GM21526 (cell line): ENCODE data around the gene PCBP3.
"Not testable (repeated sequence)": the region's sequence is repeated elsewhere in the genome, so short reads cannot be mapped to it uniquely, and the experiment has no call there.

Source experiments
- ATAC-seq: cut with Tn5 transposase; IDR thresholded peaks from one replicate; pipeline ENCODE4 v1.9.1; 2021; ENCODE audit warnings: moderate library complexity; ENCODE audit not compliant: unreplicated experiment, low FRiP score

The PCBP3 gene

GRCh38 chr21:45612665-45613019, 30.9 kb upstream of the PCBP3 start:
- ATAC-seq = not testable (repeated sequence)

DNA sequence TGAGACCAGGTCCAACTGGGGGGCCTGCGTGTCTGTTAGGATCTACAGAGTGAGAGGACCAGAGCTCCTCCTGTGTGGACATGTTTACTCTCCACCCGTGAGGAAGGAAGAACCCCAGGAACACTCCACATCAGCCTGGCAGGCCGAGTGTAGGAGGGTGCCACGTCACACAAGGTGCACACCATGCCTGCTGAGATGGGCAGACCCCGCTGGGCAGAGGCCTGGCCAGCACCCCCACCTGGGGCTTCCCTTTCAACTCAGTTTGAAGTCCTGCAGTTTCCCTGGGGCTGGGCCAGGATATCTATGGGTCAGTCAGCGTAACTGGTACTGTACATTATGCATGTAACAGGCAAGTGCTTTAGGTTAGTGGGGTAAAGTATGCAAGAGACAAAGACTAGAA, 30.1 kb upstream of the PCBP3 start:
- no peak for ATAC-seq

DNA sequence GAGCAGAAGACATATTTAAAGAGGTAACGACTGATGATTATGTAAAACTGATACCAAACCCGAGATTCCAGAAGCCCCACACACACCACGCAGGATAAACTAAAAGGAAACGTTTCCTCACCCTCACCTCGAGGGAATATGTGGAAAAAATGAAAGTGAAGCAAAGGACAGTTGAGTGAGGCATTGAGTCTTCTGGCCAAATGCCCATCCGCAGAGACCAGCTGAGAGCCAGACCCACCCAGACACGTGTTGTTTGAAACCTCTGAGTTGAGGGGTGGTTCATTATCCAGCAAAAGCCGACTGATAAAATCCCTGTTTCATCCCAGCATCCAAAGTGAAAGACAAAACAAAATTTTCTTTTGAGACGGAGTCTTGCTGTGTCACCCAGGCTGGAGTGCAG, 29.6 kb upstream of the PCBP3 start:
- no peak for ATAC-seq

GRCh38 chr21:45615145-45615711, 28.3 kb upstream of the PCBP3 start:
- peak; percentile 77 for ATAC-seq

DNA sequence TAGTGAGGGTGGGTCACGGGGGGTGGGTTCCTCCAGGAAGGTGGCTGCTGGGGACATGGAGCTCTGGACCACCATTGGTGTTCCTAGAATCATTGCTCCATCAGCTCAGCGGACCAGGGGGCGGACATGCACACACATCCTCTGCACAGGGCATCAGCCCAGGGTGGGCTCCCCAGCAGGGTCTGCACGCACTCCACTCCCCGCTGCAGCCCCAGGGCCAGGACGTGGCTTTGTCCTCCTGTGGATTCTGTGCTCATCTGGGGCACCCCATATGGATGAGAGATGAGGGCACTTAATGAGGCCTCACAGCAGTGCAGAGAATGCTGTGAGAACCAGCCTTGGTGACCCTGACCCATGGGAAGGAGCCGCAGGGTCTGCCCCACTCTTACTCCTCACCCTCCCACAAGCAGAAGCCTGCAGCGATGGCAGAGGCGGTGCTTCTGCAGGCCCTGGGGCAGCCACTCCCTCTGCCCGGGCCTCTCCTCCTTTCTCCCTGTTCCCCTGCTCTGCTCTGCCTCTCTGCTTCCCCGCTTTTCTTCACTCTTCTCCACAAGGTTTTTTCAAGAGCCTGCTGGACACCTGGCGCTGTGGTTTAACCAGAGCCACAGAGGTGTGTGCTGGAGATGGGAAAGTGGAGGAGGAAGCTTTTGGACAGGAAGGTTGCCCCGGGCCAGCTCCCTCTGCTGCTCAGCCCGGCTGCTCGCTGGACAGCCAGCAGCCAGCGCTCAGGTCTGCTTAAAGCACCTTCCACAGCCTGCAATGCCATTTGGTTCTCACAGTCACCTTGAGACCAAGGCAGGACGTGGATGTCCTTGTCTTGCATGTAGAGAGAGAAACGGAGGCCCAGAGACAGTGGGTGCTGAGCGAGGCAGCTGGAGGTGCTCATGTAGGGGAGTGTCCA, 26.3 kb upstream of the PCBP3 start:
- ATAC-seq = no peak

- no peak for ATAC-seq
These were observed 25.2 kb upstream of the PCBP3 start for GRCh38 chr21:45618287-45618686.

- ATAC-seq = no peak
These were observed 24.6 kb upstream of the PCBP3 start for GRCh38 chr21:45618846-45619485.

DNA sequence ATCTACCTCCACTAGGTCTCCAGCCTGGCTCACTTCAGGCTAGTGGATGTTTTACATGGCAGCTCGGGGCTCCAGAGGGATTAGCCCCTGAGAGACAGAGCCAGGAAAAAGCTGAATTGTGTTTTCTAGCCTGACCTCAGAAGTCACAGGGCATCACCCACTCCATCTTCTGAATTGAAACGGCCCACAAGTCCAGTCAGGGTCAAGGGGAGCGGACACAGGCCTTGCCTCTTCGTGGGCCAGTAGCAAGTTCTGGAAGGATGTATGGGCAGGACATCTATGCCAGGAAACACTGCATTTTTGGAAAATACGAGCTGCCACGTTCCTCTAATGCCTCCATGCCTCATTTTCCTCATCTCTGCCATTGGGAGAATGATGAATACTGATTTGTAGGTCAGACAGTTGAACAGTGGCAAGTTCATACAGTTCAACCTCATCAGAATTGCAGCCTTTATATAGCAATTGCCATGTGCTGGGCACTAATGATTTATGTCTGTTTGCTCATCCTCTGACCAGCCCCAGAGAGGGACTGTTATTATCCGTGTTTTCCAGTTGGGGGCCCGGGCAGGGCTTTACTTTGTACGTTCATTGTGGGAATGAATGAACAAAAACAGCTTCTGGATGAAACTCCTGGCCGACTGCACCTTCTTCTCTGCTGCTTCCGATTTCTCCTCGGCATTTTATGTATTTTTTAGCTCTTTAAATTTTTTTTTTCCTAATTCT, 23.2 kb upstream of the PCBP3 start:
- no peak for ATAC-seq

DNA sequence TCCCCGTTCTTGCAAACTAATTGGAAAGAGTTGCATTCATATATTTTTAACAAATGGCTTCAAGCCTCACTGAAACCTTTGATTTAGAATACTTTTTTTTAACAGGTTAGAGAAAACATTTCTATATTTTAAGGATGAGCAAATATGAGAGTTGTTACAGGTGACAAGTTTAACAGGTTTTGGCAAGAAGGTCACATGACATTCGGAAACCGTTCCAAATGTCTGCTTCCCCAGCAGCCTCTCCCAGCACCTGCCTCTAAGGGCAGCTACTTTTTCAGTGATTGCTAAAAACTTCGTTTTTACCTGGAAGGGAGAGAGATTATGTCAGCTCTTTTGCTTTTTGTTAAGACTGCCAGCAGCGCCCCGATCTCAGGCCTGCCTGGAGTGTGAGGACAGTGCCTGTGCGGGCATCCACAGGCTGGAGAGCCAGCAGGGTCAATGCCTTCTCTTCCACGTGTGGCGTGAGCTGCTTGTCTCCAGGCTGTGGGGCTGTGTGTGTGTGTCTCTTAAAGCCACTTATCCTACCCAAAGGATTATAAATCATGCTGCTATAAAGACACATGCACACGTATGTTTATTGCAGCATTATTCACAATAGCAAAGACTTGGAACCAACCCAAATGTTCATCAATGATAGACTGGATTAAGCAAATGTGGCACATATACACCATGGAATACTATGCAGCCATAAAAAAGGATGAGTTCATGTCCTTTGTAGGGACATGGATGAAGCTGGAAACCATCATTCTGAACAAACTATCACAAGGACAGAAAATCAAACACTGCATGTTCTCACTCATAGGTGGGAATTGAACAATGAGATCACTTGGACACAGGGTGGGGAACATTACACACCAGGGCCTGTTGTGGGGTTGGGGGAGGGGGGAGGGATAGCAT, 21.8 kb upstream of the PCBP3 start:
- ATAC-seq = not testable (repeated sequence)

DNA sequence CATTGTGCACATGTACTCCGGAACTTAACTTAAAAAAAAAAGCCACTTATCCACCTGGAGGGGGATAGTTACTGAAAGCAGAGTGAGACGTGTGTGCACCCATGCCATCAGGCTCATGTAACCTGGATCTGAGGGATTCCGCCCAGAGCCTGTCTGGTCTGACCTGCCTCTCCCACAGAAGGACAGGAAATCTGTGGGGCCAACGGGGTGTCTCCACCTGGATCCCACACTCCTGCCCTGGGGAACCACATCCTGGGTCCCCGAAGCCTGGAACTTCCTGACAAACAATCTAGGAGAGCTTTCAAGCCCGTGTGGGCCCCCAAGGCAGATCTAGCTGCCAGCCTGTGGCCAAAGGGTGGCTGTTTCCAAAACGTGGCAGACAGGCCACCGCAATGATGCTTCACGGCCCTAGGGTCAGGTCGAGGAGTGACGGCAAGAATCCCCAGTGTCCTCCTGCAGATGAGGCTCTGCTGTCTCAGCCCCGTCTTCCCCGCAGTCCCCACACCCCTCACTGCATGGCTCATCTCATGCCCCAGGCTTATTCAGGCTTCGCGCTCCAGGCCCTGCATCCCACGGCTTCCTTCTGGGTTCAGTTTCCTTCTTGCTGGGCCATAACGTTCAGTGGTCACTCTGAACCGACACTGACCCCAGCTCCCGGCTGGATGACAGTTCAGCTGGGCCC, 21.0 kb upstream of the PCBP3 start:
- ATAC-seq = no peak

DNA sequence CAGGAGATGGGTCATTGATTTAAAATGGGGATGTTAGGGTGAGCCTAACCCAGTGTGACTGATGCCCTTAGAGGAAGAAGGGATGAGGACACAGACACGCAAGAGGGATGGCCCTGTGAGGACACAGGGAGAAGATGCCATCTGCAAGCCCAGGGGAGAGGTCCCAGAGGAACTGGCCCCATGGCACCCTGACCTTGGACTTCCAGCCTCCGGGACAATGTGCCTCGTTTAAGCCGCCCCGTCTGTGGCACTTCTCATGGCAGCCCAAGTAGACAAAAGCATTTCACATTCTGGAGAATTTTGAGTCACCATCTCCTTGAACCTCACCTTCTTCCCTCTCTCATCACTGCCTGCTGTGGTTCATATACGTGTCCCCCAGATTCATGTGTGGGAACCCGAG, 20.1 kb upstream of the PCBP3 start:
- no peak for ATAC-seq

- not testable (repeated sequence) for ATAC-seq
These were observed 17.4 kb upstream of the PCBP3 start for GRCh38 chr21:45626127-45626526.

DNA sequence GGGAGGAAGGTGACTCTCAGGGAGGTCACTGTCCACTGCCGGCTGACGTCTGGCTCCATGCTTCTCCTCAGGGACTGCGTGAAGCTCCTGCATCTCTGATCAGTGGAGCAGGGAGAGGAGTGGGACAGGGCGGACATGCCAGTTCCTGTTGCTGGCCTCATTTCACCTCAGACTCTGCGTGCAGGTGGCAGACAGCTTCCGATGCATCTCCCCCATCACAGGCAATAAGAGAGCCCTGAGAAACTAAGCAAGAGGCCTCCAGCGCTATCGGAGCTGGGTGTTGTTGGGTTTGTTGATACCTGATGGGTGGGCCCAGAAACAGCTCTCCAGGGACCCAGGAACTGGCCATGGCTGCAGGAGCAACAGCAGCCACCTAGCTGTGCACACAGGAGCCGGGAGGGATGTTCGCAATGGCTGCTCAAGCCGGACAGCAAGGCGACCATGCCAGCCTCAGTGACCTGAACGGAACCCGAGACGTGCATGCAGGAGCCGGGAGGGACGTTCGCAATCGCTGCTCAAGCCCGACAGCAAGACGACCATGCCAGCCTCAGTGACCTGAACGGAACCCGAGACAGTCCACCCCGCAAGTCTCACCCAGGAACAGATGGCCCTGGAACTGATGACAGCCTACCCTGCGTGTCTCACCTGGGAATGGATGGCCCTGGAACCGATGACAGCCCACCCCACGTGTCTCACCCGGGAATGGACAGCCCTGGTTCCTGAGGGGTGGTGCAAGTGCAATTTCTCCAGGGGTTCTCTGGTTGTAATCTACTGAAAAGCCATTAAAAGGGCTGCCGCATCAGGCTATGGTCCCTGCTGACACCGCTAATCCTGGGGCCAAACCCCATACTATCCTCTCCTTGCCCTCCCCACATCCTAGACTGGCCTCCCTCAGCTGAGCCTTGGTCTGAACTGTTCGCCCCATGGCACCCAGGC, 14.2 kb upstream of the PCBP3 start:
- ATAC-seq = no peak

DNA sequence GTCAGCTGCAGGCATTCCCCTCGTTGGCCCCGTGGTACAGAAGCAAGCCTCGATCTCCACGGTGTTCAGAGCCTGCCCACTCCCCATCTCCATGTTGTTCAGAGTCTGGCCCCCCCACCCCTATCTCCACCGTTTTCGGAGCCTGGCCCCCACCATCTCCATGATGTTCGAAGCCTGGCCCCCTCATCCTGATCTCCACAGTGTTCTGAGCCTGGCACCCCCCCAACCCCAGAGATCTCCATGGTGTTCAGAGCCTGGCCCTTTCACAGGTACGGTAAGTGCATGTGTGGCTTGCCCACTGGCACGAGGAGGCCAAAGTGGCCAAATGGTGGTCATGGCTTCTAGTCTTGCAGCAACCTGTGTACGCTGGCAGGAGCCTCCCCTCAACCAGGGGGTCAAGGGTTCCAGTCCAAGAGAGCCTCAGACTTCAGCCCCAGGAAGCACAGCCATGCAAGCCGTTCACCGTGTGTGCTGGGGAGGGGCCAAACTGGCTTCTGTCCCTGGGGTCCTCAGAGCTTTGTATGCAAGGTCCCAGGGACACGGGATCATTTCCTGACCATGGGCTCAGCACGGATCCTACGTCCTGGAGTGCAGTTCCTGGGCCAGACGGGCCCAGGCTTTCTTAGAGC, 13.3 kb upstream of the PCBP3 start:
- ATAC-seq = no peak

GRCh38 chr21:45630876-45631275, 12.6 kb upstream of the PCBP3 start:
- no peak for ATAC-seq

DNA sequence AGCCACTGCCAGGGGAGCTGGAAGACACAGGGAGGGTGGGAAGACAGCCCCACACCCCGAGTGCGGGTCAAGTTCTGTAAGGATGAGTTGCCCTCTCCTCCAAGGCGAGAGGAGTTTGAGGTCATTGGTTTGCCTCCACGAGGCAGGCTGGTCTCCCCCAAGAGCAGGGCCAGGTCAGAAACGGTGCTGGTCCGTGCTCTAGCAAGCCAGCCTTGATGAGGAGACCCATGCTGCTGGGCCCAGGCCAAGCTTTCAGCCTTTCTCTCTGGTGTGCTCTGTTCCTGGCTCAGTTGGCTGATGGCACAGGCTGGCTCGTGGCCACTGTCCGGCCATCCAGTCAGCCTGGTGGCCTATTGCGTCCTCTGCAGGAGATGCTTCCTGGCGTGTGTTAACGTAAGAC, 12.0 kb upstream of the PCBP3 start:
- ATAC-seq = no peak

DNA sequence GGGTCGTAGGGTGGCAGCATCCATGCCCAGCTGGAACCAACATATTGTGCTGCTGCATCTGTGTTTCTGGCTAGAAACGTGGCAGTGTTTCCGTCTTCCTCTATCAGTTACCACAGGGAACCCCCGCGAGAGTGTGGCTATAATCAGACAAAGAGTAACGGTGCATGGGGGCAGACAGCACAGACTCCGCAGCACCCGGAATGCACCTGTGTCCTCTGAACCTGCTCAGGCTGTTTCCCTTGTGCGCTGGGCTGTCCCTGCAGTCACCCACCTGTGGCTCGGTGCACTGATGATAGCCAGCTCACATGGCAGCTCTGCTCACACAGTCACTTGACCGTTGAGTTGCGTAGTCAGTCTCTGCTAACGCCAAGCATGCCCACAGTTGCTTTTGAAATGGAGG, 11.4 kb upstream of the PCBP3 start:
- no peak for ATAC-seq

GRCh38 chr21:45632637-45633251, 10.8 kb upstream of the PCBP3 start:
- ATAC-seq = no peak
